H1 (cell line): Measurements from ENCODE around the gene RAD51B. TPM values are rescaled to one million over a fixed set of nuclear protein-coding genes. Genes with fewer than 3 reads are reported as not detected.

Source experiments
- CTCF ChIA-PET: fragments of 300-600 bp; sonication (Branson Sonifier 250); formaldehyde crosslinking; loops from one replicate; lab custom pipeline; 2021; ENCODE audit not compliant: partially characterized antibody; lab: Charles Lee
- POLR2A ChIA-PET: fragments of 300-600 bp; sonication (Branson Sonifier 250); formaldehyde crosslinking; loops from one replicate; lab custom pipeline; 2021; ENCODE audit warnings: inconsistent platforms; ENCODE audit not compliant: partially characterized antibody; lab: Charles Lee
- DNase-seq, 2 experiments: peaks; one replicate each; pipeline versions ENCODE4 v3.0.0 to v3.0.0-alpha.2; 2010 to 2022; ENCODE audit warnings: low spot score in 2 of 2, low read depth in 1 of 2, mixed read lengths in 1 of 2
- FAIRE-seq: peaks from 2 replicates; lab custom pipeline; 2011; peaks lifted over from hg19 to GRCh38; lab: Jason Lieb, UNC
- H2AFZ ChIP-seq: 2 replicates; pipeline ENCODE4 v1.8.1; 2012; ENCODE audit warnings: low read length, inconsistent platforms
- H2AK5ac ChIP-seq: 2 replicates; pipeline ENCODE4 v1.6.1; 2013; ENCODE audit warnings: low read depth, low read length
- H2BK120ac ChIP-seq: replicated peaks from 2 replicates; pipeline ENCODE3; 2013; ENCODE audit warnings: low read depth, low read length, inconsistent platforms
- H2BK12ac ChIP-seq: 2 replicates; pipeline ENCODE4 v1.6.1; 2013; ENCODE audit warnings: low read depth, low read length
- H2BK15ac ChIP-seq: 2 replicates; pipeline ENCODE4 v1.6.1; 2013; ENCODE audit warnings: low read length
- H2BK20ac ChIP-seq: 2 replicates; pipeline ENCODE4 v1.6.1; 2013; ENCODE audit warnings: low read length
- H2BK5ac ChIP-seq: 2 replicates; pipeline ENCODE4 v1.6.1; 2013; ENCODE audit warnings: low read depth, low read length
- H3K14ac ChIP-seq: 2 replicates; pipeline ENCODE4 v1.6.1; 2013; ENCODE audit warnings: inconsistent platforms; ENCODE audit not compliant: insufficient read length
- H3K18ac ChIP-seq: 2 replicates; pipeline ENCODE4 v1.6.1; 2013; ENCODE audit warnings: low read length; ENCODE audit errors: extremely low read depth
- H3K23ac ChIP-seq: 2 replicates; pipeline ENCODE4 v1.6.1; 2013; ENCODE audit warnings: inconsistent platforms; ENCODE audit not compliant: insufficient read length
- H3K23me2 ChIP-seq: 2 replicates; pipeline ENCODE4 v1.6.1; 2013; ENCODE audit warnings: low read depth, low read length
- H3K27ac ChIP-seq: 2 replicates; pipeline ENCODE4 v1.6.1; 2011; ENCODE audit warnings: low read depth, low read length, inconsistent platforms
- H3K27me3 ChIP-seq, 4 experiments: replicated peaks in 1 of 4; 1 replicate in 1 of 4; 2 replicates in 3 of 4; pipeline versions ENCODE4 v1.6.1 to v1.8.1; 2011 to 2013; ENCODE audit warnings: low read length in 3 of 4, mild to moderate bottlenecking in 3 of 4, inconsistent platforms in 2 of 4, mixed read lengths in 2 of 4, moderate library complexity in 1 of 4; ENCODE audit not compliant: control insufficient read depth in 3 of 4, insufficient read depth in 3 of 4; ENCODE audit errors: extremely low read depth in 1 of 4
- H3K36me3 ChIP-seq, 4 experiments: 2 replicates each; pipeline versions ENCODE4 v1.6.1 to v1.8.1; 2011 to 2013; ENCODE audit warnings: mild to moderate bottlenecking in 4 of 4, low read length in 3 of 4, moderate library complexity in 2 of 4, control low read depth in 1 of 4, inconsistent platforms in 1 of 4; ENCODE audit not compliant: insufficient read depth in 4 of 4, control insufficient read depth in 2 of 4
- H3K4ac ChIP-seq: replicated peaks from 2 replicates; pipeline ENCODE3; 2013; ENCODE audit warnings: low read length, low read depth, mixed read lengths, inconsistent platforms; ENCODE audit not compliant: insufficient read length
- H3K4me1 ChIP-seq, 4 experiments: replicated peaks in 1 of 4; 1 replicate in 1 of 4; 2 replicates in 3 of 4; pipeline versions ENCODE4 v1.6.1 to v1.8.1; 2011 to 2013; ENCODE audit warnings: low read length in 3 of 4, inconsistent platforms in 2 of 4, mixed read lengths in 1 of 4; ENCODE audit not compliant: insufficient read depth in 4 of 4, control insufficient read depth in 3 of 4
- H3K4me2 ChIP-seq, 2 experiments: 2 replicates each; pipeline versions ENCODE4 v1.6.1 to v1.8.1; 2011 to 2013; ENCODE audit warnings: low read depth in 2 of 2, low read length in 2 of 2, control low read depth in 1 of 2, inconsistent platforms in 1 of 2, mild to moderate bottlenecking in 1 of 2; ENCODE audit not compliant: insufficient read depth in 1 of 2
- H3K4me3 ChIP-seq, 4 experiments: fragments of 200-600, 300-600 bp in 1 of 4; sonication (generic), shearing (Covaris generic), sonication (Bioruptor Twin) in 1 of 4; 2 replicates each; pipeline versions ENCODE4 v1.5.1 to v1.8.1; 2011 to 2016; ENCODE audit warnings: low read length in 4 of 4, low read depth in 3 of 4, control low read depth in 2 of 4, inconsistent platforms in 2 of 4, mild to moderate bottlenecking in 2 of 4, mixed read lengths in 1 of 4, moderate library complexity in 1 of 4; ENCODE audit not compliant: insufficient read depth in 2 of 4; ENCODE audit errors: extremely low read depth in 1 of 4
- H3K56ac ChIP-seq: replicated peaks from 2 replicates; pipeline ENCODE3; 2013; ENCODE audit warnings: low read depth, mild to moderate bottlenecking, mixed read lengths, low read length, inconsistent platforms; ENCODE audit not compliant: insufficient read length
- H3K79me1 ChIP-seq: 2 replicates; pipeline ENCODE4 v1.6.1; 2013; ENCODE audit warnings: low read depth, low read length, control low read depth
- H3K79me2 ChIP-seq, 2 experiments: 2 replicates each; pipeline versions ENCODE4 v1.6.1 to v1.8.1; 2012 to 2013; ENCODE audit warnings: low read length in 2 of 2, mild to moderate bottlenecking in 2 of 2, inconsistent platforms in 1 of 2; ENCODE audit not compliant: insufficient read depth in 2 of 2, control insufficient read depth in 1 of 2
- H3K9ac ChIP-seq, 4 experiments: replicated peaks in 1 of 4; 1 replicate in 1 of 4; 2 replicates in 3 of 4; pipeline versions ENCODE4 v1.6.1 to v1.8.1; 2011 to 2013; ENCODE audit warnings: low read depth in 3 of 4, low read length in 3 of 4, control low read depth in 2 of 4, mild to moderate bottlenecking in 2 of 4, moderate library complexity in 2 of 4, inconsistent platforms in 1 of 4; ENCODE audit errors: extremely low read depth in 1 of 4
- H3K9me3 ChIP-seq, 2 experiments: 2 replicates each; pipeline versions ENCODE4 v1.6.1 to v1.8.1; 2012 to 2013; ENCODE audit warnings: mild to moderate bottlenecking in 2 of 2, moderate library complexity in 2 of 2, control low read depth in 1 of 2, inconsistent platforms in 1 of 2, low read depth in 1 of 2, low read length in 1 of 2, mixed read lengths in 1 of 2; ENCODE audit not compliant: insufficient read depth in 2 of 2
- H4K20me1 ChIP-seq, 2 experiments: replicated peaks in 1 of 2; 2 replicates each; pipeline versions ENCODE3 to v1.8.1; 2011 to 2013; ENCODE audit warnings: inconsistent platforms in 2 of 2, low read length in 2 of 2, mild to moderate bottlenecking in 1 of 2; ENCODE audit not compliant: insufficient read depth in 2 of 2, control insufficient read depth in 1 of 2
- H4K5ac ChIP-seq: 2 replicates; pipeline ENCODE4 v1.6.1; 2013; ENCODE audit warnings: low read length, low read depth, mixed read lengths, inconsistent platforms; ENCODE audit not compliant: insufficient read length
- H4K8ac ChIP-seq: 2 replicates; pipeline ENCODE4 v1.8.0; 2013; ENCODE audit warnings: mild to moderate bottlenecking, moderate library complexity, low read length, inconsistent platforms; ENCODE audit not compliant: insufficient read depth; ENCODE audit errors: extremely low read depth
- H4K91ac ChIP-seq: replicated peaks from 2 replicates; pipeline ENCODE3; 2013; ENCODE audit warnings: low read length, mixed read lengths, inconsistent platforms; ENCODE audit not compliant: insufficient read length
- BACH1 ChIP-seq: IDR thresholded peaks from 2 replicates; pipeline ENCODE4 v1.6.1; 2012; ENCODE audit warnings: low read length, improper control_type of control experiment
- CBX5 ChIP-seq: fragments of 300-800, 300-1000 bp; sonication (generic); IDR thresholded peaks from 2 replicates; pipeline ENCODE4 v1.7.1; 2016; ENCODE audit warnings: antibody characterized with exemption, low read length, low read depth
- CHD1 ChIP-seq: IDR thresholded peaks from 2 replicates; pipeline ENCODE4 v1.6.1; 2012; ENCODE audit warnings: low read depth, low read length, improper control_type of control experiment
- EGR1 ChIP-seq: IDR thresholded peaks from 2 replicates; pipeline ENCODE4 v1.6.1; 2011; ENCODE audit warnings: low read depth, low read length, borderline replicate concordance
- GTF2F1 ChIP-seq: IDR thresholded peaks from 2 replicates; pipeline ENCODE4 v1.6.1; 2012; ENCODE audit warnings: low read depth, low read length, improper control_type of control experiment, borderline replicate concordance
- KDM1A ChIP-seq: fragments of 200-600, 300-600 bp; sonication (generic); IDR thresholded peaks from 2 replicates; pipeline ENCODE4 v1.7.1; 2016; ENCODE audit warnings: mild to moderate bottlenecking, low read length, borderline replicate concordance
- KDM5A ChIP-seq: fragments of 200-600 bp; IDR thresholded peaks from 2 replicates; pipeline ENCODE4 v1.7.1; 2012; ENCODE audit warnings: mild to moderate bottlenecking, low read length, inconsistent platforms, mixed read lengths
- RNF2 ChIP-seq: fragments of 200-900, 300-1000 bp; sonication (generic); IDR thresholded peaks from 2 replicates; pipeline ENCODE4 v1.7.1; 2016; ENCODE audit warnings: borderline replicate concordance, low read depth, mild to moderate bottlenecking, antibody characterized with exemption, low read length; ENCODE audit not compliant: poor library complexity, severe bottlenecking; ENCODE audit errors: missing control alignments
- YY1 ChIP-seq: IDR thresholded peaks from 2 replicates; pipeline ENCODE4 v1.6.1; 2011; ENCODE audit warnings: low read depth, mild to moderate bottlenecking, low read length
- WGBS, 2 experiments: shearing (Covaris generic) in 1 of 2; methylation state at CpG; one replicate each; pipeline versions ENCODE4 v1.1.6 to v1.1.7; 2013 to 2015; ENCODE audit warnings: low lambda C conversion rate in 2 of 2, mixed read lengths in 2 of 2, inconsistent platforms in 1 of 2, low coverage in 1 of 2, missing lambda C conversion rate in 1 of 2; ENCODE audit not compliant: insufficient replicate concordance in 2 of 2, insufficient coverage in 1 of 2, insufficient read length in 1 of 2; ENCODE audit errors: extremely low coverage in 1 of 2, missing lambda C conversion rate in 1 of 2; 5-methylcytosine and 5-hydroxymethylcytosine counted together
- polyA plus RNA-seq, 7 experiments: library from polyadenylated mRNA; depleted of rRNA in 3 of 7; stranded (reverse) in 5 of 7; unstranded in 2 of 7; fragments of >200 nt in 5 of 7; fragments of 200-250 nt in 2 of 7; gene quantifications; 1 replicate in 5 of 7; 2 replicates in 1 of 7; 4 replicates in 1 of 7; pipeline versions ENCODE4 v1.2.1 to v1.2.3, GENCODE V29; 2011 to 2013; ENCODE audit warnings: missing spikeins in 2 of 7, mixed read lengths in 2 of 7
- total RNA-seq: library from RNA; stranded (reverse); fragmentation: NEBNext Ultra II Directional; extraction: Animal tissue kit (Norgen Biotek cat#: 25700); gene quantifications from 2 replicates; pipeline ENCODE4 v1.2.1, GENCODE V29; 2021
- TF ChIP-seq, protein P1 (sequence below), 3 experiments: IDR thresholded peaks; 1 replicate in 2 of 3; 2 replicates in 1 of 3; pipeline versions ENCODE4 v1.5.1 to v1.6.1; 2011; ENCODE audit warnings: low read length in 3 of 3, mild to moderate bottlenecking in 3 of 3, inconsistent platforms in 2 of 3, low read depth in 1 of 3, moderate library complexity in 1 of 3; ENCODE audit not compliant: insufficient read depth in 1 of 3; ENCODE audit errors: control extremely low read depth in 1 of 3
- TF ChIP-seq, protein P2 (sequence below): IDR thresholded peaks from 2 replicates; pipeline ENCODE4 v1.6.1; 2011; ENCODE audit warnings: low read depth, mild to moderate bottlenecking, low read length; ENCODE audit not compliant: insufficient read depth

The RAD51B gene
- total and polyA plus RNA-seq, 2 of the 8 experiments (the other 6 are each of a cell fraction or from before 2014, with no cell fraction given) = 3.9 to 14.9 TPM

DNA sequence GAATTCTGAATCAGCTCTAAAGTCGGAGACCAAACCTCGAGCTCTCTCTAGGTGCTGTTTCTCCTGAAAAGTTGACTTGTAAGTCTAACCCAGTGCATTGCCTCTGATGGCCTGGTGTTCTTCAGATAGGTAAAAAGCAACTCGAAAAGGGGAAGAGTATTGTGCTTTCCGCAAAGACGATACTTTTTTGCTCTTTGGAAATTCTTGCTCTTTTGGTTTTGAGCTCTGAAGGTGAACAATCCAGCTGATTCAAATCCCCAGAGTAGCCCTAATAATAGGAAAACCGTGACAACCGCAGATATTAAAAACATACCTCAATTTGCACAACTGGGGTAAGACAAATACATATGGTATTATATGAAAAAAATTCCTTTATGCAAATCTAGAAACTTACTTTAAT is 447.4 kb downstream of the RAD51B start:
- H3K23me2 ChIP-seq = no peaks in the 10 kb centered on the region
- H3K14ac ChIP-seq = no peak overlapping the region
- no peak overlapping the region for H3K27ac ChIP-seq
- no peak overlapping the region for H4K91ac ChIP-seq
- CTCF ChIA-PET = no interaction called here
- POLR2A ChIA-PET = interaction anchor here (0.6 to 1.3 kb wide), 2 partner anchors 9 to 194 kb away, joined by 3 to 4 read pairs; no protein-coding TSS in a partner anchor
- FAIRE-seq (no peak), DNase-seq (no peak)
- H3K9ac ChIP-seq = no peak overlapping the region
- H3K4me1 ChIP-seq = peaks cover under 1 to 12% (median 6%) of the 10 kb centered on the region in 4 experiments; a peak in 6 of 7 replicates
- H2BK15ac ChIP-seq = no peak overlapping the region
- H2AK5ac ChIP-seq = no peak overlapping the region
- no peaks in the 10 kb centered on the region for H3K27me3 ChIP-seq
- no peak overlapping the region for H3K18ac ChIP-seq
- H4K20me1 ChIP-seq = no peaks in the 10 kb centered on the region
- H3K79me2 ChIP-seq = no peaks in the 10 kb centered on the region
- H3K23ac ChIP-seq = no peak overlapping the region
- H2BK5ac ChIP-seq = no peak overlapping the region
- H3K4me3 ChIP-seq = no peak overlapping the region
- no peak overlapping the region for H2BK120ac ChIP-seq
- H2BK20ac ChIP-seq = no peak overlapping the region
- H3K79me1 ChIP-seq = no peaks in the 10 kb centered on the region
- no peak overlapping the region for H3K4ac ChIP-seq
- WGBS, 2 experiments = 94% methylated on average over 7 of the region's 7 CpGs; no CpG with 5 or more reads in 1 of the 2 experiments
- H3K9me3 ChIP-seq = no peaks in the 10 kb centered on the region
- H4K8ac ChIP-seq = no peak overlapping the region
- H4K5ac ChIP-seq = no peak overlapping the region
- H2AFZ ChIP-seq = no peak overlapping the region
- H2BK12ac ChIP-seq = no peak overlapping the region
- no peaks in the 10 kb centered on the region for H3K36me3 ChIP-seq
- H3K4me2 ChIP-seq = no peak overlapping the region
- H3K56ac ChIP-seq = no peak overlapping the region
- TF ChIP-seq RNF2 = no peak
- TF ChIP-seq YY1 = no peak
- no peak for TF ChIP-seq GTF2F1
- no peak for TF ChIP-seq BACH1
- TF ChIP-seq, protein P1, sequence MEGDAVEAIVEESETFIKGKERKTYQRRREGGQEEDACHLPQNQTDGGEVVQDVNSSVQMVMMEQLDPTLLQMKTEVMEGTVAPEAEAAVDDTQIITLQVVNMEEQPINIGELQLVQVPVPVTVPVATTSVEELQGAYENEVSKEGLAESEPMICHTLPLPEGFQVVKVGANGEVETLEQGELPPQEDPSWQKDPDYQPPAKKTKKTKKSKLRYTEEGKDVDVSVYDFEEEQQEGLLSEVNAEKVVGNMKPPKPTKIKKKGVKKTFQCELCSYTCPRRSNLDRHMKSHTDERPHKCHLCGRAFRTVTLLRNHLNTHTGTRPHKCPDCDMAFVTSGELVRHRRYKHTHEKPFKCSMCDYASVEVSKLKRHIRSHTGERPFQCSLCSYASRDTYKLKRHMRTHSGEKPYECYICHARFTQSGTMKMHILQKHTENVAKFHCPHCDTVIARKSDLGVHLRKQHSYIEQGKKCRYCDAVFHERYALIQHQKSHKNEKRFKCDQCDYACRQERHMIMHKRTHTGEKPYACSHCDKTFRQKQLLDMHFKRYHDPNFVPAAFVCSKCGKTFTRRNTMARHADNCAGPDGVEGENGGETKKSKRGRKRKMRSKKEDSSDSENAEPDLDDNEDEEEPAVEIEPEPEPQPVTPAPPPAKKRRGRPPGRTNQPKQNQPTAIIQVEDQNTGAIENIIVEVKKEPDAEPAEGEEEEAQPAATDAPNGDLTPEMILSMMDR (IDR thresholded peaks at IDR 0.05; ENCODE audit: control extremely low read depth in 1 of 3, insufficient read depth in 1 of 3, low read depth in 1 of 3, low read length in 3 of 3) = no peak
- TF ChIP-seq KDM1A = no peak
- no peak for TF ChIP-seq EGR1
- TF ChIP-seq, protein P2, sequence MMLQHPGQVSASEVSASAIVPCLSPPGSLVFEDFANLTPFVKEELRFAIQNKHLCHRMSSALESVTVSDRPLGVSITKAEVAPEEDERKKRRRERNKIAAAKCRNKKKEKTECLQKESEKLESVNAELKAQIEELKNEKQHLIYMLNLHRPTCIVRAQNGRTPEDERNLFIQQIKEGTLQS = no peak
- no peak for TF ChIP-seq CHD1
- no peak for TF ChIP-seq CBX5
- no peak for TF ChIP-seq KDM5A
